ENCODE data around the gene LCE1B. TPM values are rescaled to one million over a fixed set of nuclear protein-coding genes. Genes with fewer than 3 reads are reported as not detected.

Gene LCE1B
- total RNA-seq, 1 donor from 2014 or later: not detected

DNA sequence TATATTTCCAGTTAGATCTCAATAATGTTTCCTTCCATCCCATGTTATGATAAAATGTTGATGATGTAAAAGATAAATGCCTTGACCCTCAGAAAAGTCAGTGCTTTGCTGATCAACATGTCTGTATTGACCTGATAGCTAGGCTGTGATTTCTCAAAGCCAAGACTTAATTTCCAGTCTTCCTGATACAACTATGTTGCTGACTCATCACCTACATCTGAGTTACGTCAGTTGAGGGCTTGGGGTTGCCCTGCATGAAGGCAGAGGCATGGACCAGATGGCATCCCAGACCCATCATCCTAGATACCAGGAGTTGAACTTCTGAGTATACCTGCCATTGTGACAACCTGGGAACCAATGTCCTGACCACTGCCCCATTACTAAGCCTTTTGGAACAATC is 10.4 kb upstream of the LCE1B start:
- H3K27ac Mint-ChIP-seq (ENCODE audit: unreplicated experiment): no peak overlapping the region
- H3K4me3 Mint-ChIP-seq (ENCODE audit: unreplicated experiment): no peak overlapping the region
- H3K36me3 Mint-ChIP-seq (ENCODE audit: low read depth): no peaks in the 10 kb centered on the region
- TF ChIP-seq, protein P1, sequence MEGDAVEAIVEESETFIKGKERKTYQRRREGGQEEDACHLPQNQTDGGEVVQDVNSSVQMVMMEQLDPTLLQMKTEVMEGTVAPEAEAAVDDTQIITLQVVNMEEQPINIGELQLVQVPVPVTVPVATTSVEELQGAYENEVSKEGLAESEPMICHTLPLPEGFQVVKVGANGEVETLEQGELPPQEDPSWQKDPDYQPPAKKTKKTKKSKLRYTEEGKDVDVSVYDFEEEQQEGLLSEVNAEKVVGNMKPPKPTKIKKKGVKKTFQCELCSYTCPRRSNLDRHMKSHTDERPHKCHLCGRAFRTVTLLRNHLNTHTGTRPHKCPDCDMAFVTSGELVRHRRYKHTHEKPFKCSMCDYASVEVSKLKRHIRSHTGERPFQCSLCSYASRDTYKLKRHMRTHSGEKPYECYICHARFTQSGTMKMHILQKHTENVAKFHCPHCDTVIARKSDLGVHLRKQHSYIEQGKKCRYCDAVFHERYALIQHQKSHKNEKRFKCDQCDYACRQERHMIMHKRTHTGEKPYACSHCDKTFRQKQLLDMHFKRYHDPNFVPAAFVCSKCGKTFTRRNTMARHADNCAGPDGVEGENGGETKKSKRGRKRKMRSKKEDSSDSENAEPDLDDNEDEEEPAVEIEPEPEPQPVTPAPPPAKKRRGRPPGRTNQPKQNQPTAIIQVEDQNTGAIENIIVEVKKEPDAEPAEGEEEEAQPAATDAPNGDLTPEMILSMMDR (IDR thresholded peaks at IDR 0.05): no peak
- no peaks in the 10 kb centered on the region for H3K27me3 Mint-ChIP-seq (ENCODE audit: low read depth)
- H3K9me3 Mint-ChIP-seq (ENCODE audit: low read depth): no peaks in the 10 kb centered on the region
- DNase-seq (ENCODE audit: low spot score): no peak
- H3K4me1 Mint-ChIP-seq (ENCODE audit: low read depth): no peaks in the 10 kb centered on the region

DNA sequence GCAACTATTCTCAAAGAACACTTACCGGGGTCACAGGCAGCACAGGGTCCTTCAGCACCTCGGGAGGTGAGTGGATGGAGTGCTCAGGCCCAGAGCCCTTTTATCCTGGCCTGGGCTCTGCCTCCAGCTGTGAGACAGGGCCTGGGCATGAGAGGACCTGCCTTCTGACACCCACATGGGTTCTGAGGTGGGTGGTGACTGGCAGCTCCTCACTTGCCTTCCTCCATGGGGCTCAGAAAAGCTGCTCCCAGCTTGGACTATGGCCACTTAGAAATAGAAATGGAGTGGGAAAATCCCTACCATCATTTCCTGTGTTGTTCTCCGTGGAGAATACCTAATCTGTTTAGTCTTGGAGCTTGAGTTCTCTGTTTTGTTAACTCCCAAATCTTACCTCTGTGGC is 5.2 kb upstream of the LCE1B start, which contains the start of gene LCE1C:
TSS of gene LCE1C (minus strand) at position 76 of the 400 bp plus-strand sequence. CDS start 1,173 bp downstream, outside the sequence.
- Mint-ChIP-seq H3K9me3 (ENCODE audit: low read depth) (no peaks in the 10 kb centered on the region), H3K27me3 (ENCODE audit: low read depth) (no peaks in the 10 kb centered on the region), H3K36me3 (ENCODE audit: low read depth) (no peaks in the 10 kb centered on the region), H3K27ac (ENCODE audit: unreplicated experiment) (no peak within 1 kb of the TSS), H3K4me1 (ENCODE audit: low read depth) (no peaks in the 10 kb centered on the region), H3K4me3 (ENCODE audit: unreplicated experiment) (no peak within 1 kb of the TSS)
- DNase-seq (ENCODE audit: low spot score): no peak
- TF ChIP-seq, protein P1 (IDR thresholded peaks at IDR 0.05): no peak

DNA sequence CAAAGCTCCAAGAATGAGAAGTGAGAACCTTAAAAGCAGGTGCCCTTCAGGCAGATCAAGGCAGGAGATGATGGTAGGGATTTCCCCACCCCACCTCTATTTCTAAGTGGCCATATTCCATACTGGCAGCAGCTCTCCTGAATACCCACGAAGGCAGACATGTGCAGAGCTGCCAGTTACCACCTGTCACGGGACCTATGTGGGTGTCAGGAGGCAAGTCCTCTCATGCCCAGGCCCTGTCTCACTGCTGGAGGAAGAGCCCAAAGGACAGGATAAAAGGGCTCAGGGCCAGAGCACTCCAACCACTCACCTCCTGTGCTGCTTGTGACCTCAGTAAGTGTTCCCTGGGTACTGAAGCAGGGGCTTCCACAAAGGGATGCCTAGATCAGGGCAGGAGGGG is 721 bp upstream of the LCE1B start:
- DNase-seq (ENCODE audit: low spot score): no peak
- H3K9me3 Mint-ChIP-seq (ENCODE audit: low read depth): peaks cover 9% of the 10 kb centered on the region
- H3K4me1 Mint-ChIP-seq (ENCODE audit: low read depth): no peaks in the 10 kb centered on the region
- H3K27me3 Mint-ChIP-seq (ENCODE audit: low read depth): no peaks in the 10 kb centered on the region
- TF ChIP-seq, protein P1 (IDR thresholded peaks at IDR 0.05): no peak
- no peak overlapping the region for H3K27ac Mint-ChIP-seq (ENCODE audit: unreplicated experiment)
- H3K36me3 Mint-ChIP-seq (ENCODE audit: low read depth): no peaks in the 10 kb centered on the region
- no peak overlapping the region for H3K4me3 Mint-ChIP-seq (ENCODE audit: unreplicated experiment)

DNA sequence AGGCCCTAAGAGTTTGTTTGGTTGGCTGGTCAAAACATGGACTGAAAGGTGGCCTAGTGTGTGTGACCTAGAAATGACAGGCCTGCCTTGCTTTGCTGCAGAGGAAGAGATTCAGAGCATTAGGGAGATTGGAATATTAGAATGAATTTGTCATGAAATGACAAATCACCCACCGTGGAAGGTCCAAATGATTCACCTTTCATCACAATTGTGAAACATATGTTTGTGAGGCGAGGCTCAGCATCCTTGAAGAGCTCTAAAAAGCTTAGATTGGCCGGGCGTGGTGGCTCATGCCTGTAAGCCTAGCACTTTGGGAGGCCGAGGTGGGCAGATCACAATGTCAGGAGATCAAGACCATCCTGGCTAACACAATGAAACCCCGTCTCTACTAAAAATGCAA is 5.5 kb downstream of the LCE1B start:
- H3K27ac Mint-ChIP-seq (ENCODE audit: unreplicated experiment): no peak overlapping the region
- no peaks in the 10 kb centered on the region for H3K27me3 Mint-ChIP-seq (ENCODE audit: low read depth)
- H3K9me3 Mint-ChIP-seq (ENCODE audit: low read depth): peaks cover 18% of the 10 kb centered on the region
- H3K36me3 Mint-ChIP-seq (ENCODE audit: low read depth): no peaks in the 10 kb centered on the region
- no peak for DNase-seq (ENCODE audit: low spot score)
- no peak overlapping the region for H3K4me3 Mint-ChIP-seq (ENCODE audit: unreplicated experiment)
- TF ChIP-seq, protein P1 (IDR thresholded peaks at IDR 0.05): no peak
- no peaks in the 10 kb centered on the region for H3K4me1 Mint-ChIP-seq (ENCODE audit: low read depth)

DNA sequence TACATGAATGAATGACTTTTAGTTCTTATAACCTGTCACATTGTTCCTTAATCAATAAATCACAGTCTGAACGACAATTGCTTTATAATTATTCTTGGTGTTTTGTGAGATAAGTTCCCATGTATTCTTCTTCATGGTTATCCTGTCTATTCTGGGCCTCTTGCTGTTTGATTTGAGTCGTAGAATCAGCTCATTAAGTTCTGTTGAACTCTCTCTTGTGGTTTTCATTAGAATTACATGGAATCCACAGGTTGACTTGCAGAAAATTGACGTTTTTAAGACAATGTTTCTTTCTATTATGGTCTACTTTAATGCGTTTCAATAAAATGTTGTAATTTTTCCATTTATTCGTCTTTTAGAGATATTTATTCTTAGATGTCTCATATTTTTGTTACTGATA is 11.5 kb downstream of the LCE1B start:
- TF ChIP-seq, protein P1 (IDR thresholded peaks at IDR 0.05): no peak
- no peaks in the 10 kb centered on the region for H3K27me3 Mint-ChIP-seq (ENCODE audit: low read depth)
- no peaks in the 10 kb centered on the region for H3K36me3 Mint-ChIP-seq (ENCODE audit: low read depth)
- no peak overlapping the region for H3K4me3 Mint-ChIP-seq (ENCODE audit: unreplicated experiment)
- no peaks in the 10 kb centered on the region for H3K4me1 Mint-ChIP-seq (ENCODE audit: low read depth)
- H3K27ac Mint-ChIP-seq (ENCODE audit: unreplicated experiment): no peak overlapping the region
- H3K9me3 Mint-ChIP-seq (ENCODE audit: low read depth): peaks cover 4% of the 10 kb centered on the region
- no peak for DNase-seq (ENCODE audit: low spot score)

Measured in chondrocyte (in vitro differentiated cells).